ENCODE measurements around the gene PNKD.

Gene PNKD

GRCh38 chr2:218262631-218263586, 7.4 kb upstream of the PNKD start:
- no peaks in the 10 kb centered on the region for H4K20me1 ChIP-seq (ENCODE audit: insufficient read depth, low read length)
- H3K27ac ChIP-seq (ENCODE audit: low read length): no peak overlapping the region
- H3K9ac ChIP-seq (ENCODE audit: low read length): no peak overlapping the region
- H3K4me3 ChIP-seq (ENCODE audit: low read length): no peak overlapping the region
- no peaks in the 10 kb centered on the region for H3K36me3 ChIP-seq (replicated peaks; ENCODE audit: low read depth, low read length)
- peaks cover 24% of the 10 kb centered on the region for H3K4me1 ChIP-seq (ENCODE audit: low read length)
- TF ChIP-seq CTCF (IDR thresholded peaks at IDR 0.05; ENCODE audit: low read depth, low read length): no peak
- no peak for TF ChIP-seq EZH2phosphoT487 (IDR thresholded peaks at IDR 0.05; ENCODE audit: low read depth)
- H3K4me2 ChIP-seq (ENCODE audit: low read length): no peak overlapping the region
- H3K9me3 ChIP-seq (ENCODE audit: insufficient read depth, low read length): no peaks in the 10 kb centered on the region
- H3K79me2 ChIP-seq (ENCODE audit: low read length): no peaks in the 10 kb centered on the region
- no peak overlapping the region for H2AFZ ChIP-seq (ENCODE audit: low read depth, low read length)
- no peaks in the 10 kb centered on the region for H3K27me3 ChIP-seq (ENCODE audit: low read depth, low read length)

DNA sequence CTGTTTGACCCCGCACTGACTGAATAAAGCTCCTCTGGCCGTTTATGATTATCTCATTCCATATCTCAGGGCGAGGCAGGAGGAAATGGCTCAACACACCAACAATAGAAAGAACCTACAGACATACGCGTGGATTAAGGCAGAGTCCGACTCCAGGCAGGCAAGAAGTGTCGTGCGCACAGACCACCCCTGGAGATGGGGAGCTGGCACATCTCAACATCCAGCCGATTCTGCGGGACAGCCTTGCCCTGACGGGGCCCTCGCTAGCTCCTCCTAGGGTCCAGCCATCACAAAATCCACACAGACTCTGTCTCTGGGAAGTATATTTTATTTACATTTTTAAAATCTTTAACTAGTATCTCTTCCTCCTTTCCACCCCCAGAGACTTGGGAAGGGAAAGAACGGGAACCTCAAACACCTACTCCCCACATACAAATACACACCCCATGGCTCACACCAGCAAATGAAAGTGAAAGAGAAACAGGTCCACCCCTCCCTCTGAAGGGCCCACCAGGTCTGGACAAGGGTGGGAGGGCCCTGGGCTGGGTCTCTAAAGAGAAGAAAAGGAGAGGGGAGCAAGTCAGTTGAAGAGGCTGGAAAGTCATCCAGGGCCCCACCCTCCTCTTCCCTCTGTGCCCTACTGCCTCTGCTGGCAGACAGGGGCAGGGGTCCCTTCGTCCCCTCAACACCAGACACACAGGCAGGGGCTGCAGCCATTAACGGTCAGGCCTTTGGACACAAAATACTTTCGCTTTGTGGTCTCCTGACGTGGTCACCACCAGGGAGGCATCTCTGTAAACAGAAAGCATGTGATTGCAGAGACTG, 6.3 kb upstream of the PNKD start:
- H3K27me3 ChIP-seq (ENCODE audit: low read depth, low read length): no peaks in the 10 kb centered on the region
- no peaks in the 10 kb centered on the region for H4K20me1 ChIP-seq (ENCODE audit: insufficient read depth, low read length)
- H3K36me3 ChIP-seq (replicated peaks; ENCODE audit: low read depth, low read length): no peaks in the 10 kb centered on the region
- H3K79me2 ChIP-seq (ENCODE audit: low read length): peaks cover under 1% of the 10 kb centered on the region
- H3K4me1 ChIP-seq (ENCODE audit: low read length): peaks cover 19% of the 10 kb centered on the region
- H3K27ac ChIP-seq (ENCODE audit: low read length): no peak overlapping the region
- H3K9ac ChIP-seq (ENCODE audit: low read length): no peak overlapping the region
- H3K4me2 ChIP-seq (ENCODE audit: low read length): no peak overlapping the region
- H3K4me3 ChIP-seq (ENCODE audit: low read length): no peak overlapping the region
- TF ChIP-seq CTCF (IDR thresholded peaks at IDR 0.05; ENCODE audit: low read depth, low read length): no peak
- no peak for TF ChIP-seq EZH2phosphoT487 (IDR thresholded peaks at IDR 0.05; ENCODE audit: low read depth)
- H2AFZ ChIP-seq (ENCODE audit: low read depth, low read length): no peak overlapping the region
- no peaks in the 10 kb centered on the region for H3K9me3 ChIP-seq (ENCODE audit: insufficient read depth, low read length)

GRCh38 chr2:218264773-218265561, 5.4 kb upstream of the PNKD start:
- Histone ChIP-seq H3K4me2 (ENCODE audit: low read length) (no peak overlapping the region), H4K20me1 (ENCODE audit: insufficient read depth, low read length) (no peaks in the 10 kb centered on the region), H3K9ac (ENCODE audit: low read length) (no peak overlapping the region)

More at GRCh38 chr2:218264773-218265561, 5.4 kb upstream of the PNKD start:
- H3K4me3 ChIP-seq (ENCODE audit: low read length): no peak overlapping the region
- no peak overlapping the region for H2AFZ ChIP-seq (ENCODE audit: low read depth, low read length)
- H3K27ac ChIP-seq (ENCODE audit: low read length): no peak overlapping the region
- H3K4me1 ChIP-seq (ENCODE audit: low read length): peaks cover 21% of the 10 kb centered on the region
- H3K79me2 ChIP-seq (ENCODE audit: low read length): peaks cover 6% of the 10 kb centered on the region
- H3K27me3 ChIP-seq (ENCODE audit: low read depth, low read length): no peaks in the 10 kb centered on the region
- TF ChIP-seq EZH2phosphoT487 (IDR thresholded peaks at IDR 0.05; ENCODE audit: low read depth) (no peak), CTCF (IDR thresholded peaks at IDR 0.05; ENCODE audit: low read depth, low read length) (no peak)
- no peaks in the 10 kb centered on the region for H3K36me3 ChIP-seq (replicated peaks; ENCODE audit: low read depth, low read length)
- no peaks in the 10 kb centered on the region for H3K9me3 ChIP-seq (ENCODE audit: insufficient read depth, low read length)
